HG03432 (cell line): ENCODE measurements around the gene GCNT2.
"Not testable (repeated sequence)": the region's sequence is repeated elsewhere in the genome, so short reads cannot be mapped to it uniquely, and the experiment has no call there.

Experiments used
- ATAC-seq: cut with Tn5 transposase; IDR thresholded peaks from one replicate; pipeline ENCODE4 v1.9.1; 2021; ENCODE audit warnings: mild to moderate bottlenecking, moderate library complexity; ENCODE audit not compliant: unreplicated experiment

Gene GCNT2

GRCh38 chr6:10655508-10656055 lies 134.4 kb downstream of the GCNT2 start:
- ATAC-seq = no peak

DNA sequence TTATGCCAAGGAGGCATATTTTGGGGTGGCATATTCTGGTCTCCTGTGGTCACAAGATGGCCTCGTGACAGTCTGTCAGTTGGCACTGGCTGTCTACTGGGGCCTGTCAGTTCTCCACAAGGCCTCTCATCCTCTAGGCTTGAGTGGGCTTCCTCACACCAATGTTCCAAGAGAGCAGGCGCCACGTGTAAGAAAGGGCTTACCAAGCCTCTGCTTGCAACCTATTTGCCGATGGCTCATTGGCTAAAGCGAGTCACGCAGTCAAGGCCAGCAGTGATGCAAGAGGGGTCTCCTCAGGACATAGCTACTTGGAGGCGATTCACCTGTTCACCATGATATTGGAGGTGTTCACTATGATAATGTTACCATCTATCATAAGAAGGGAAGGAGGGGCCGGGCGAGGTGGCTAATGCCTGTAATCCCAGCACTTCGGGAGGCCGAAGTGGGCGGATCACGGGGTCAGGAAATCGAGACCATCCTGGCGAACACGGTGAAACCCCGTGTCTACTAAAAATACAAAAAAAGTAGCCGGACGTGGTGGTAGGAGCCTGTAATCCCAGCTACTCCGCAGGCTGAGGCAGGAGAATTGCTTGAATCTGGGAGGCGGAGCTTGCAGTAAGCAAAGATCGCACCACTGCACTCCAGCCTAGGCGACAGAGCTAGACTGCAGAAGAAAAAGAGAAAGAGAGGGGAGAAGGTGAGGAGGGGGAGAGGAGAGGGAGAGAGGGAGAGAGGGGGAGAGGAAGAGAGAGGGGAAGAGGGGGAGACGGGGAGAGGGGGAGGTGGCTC lies 138.0 kb downstream of the GCNT2 start:
- ATAC-seq = no peak

- peak; percentile 49 for ATAC-seq
Observed at GRCh38 chr6:10659699-10660348, 138.7 kb downstream of the GCNT2 start.

DNA sequence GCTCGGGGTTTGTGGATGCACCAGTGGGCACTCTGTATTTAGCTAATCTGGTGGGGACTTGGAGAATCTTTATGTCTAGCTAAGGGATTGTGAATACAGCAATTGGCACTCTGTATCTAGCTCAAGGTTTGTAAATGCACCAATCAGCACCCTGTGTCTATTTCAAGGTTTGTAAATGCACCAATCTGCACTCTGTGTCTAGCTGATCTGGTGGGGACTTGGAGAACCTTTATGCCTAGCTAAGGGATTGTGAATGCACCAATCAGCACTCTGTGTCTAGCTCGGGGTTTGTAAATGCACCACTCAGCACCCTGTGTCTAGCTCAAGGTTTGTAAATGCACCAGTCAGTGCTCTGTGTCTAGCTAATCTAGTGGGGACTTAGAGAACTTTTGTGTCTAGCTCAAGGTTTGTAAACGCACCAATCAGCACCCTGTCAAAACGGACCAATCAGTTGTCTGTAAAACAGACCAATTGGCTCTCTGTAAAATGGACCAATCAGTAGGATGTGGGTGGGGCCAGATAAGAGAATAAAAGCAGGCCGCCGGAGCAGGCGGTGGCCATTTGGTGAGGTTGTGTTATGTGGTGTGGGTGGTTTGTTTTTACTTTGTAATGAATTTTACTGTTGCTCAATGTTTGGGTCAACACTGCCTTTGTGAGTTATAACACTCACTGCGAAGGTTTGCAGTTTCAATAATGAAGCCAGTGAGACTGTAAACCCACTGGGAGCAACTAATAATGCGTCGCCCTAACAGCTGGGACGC lies 139.5 kb downstream of the GCNT2 start:
- not testable (repeated sequence) for ATAC-seq

DNA sequence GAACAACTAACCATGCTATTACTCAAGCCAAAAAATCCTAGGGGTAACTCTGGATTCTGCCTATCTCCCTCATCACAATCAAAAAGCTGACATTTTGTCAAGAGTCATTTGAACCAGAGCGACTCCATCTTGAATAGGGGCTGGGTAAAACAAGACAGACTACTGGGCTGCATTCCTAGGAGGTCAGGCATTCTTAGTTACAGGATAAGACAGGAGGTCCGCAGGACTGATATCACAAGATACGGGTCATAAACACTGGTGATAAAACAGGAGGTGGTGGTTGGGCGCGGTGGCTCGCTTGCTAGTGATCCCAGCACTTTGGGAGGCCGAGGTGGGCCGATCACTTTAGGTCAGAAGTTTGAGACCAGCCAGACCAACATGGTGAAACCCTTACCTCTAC lies 141.1 kb downstream of the GCNT2 start:
- no peak for ATAC-seq

DNA sequence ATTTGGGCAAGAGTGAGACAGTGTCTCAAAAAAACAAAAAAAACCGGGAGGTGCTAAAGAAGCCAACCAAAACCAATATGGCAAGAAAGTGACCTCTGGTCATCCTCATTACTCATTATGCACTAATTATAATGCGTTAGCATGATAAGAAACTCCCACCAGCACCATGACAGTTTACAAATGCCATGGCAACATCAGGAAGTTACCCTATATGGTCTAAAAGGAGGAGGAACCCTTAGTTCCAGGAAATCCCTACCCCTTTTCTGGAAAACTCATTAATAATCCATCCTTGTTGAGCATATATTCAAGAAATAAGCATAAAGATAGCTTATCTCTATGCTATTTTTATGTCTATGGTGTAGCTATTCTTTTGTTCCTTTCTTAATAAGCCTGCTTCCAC lies 141.6 kb downstream of the GCNT2 start:
- no peak for ATAC-seq

- not testable (repeated sequence) for ATAC-seq
Observed at GRCh38 chr6:10665595-10665994, 144.4 kb downstream of the GCNT2 start.

- no peak for ATAC-seq
Observed at GRCh38 chr6:10668126-10668917, 147.2 kb downstream of the GCNT2 start.

DNA sequence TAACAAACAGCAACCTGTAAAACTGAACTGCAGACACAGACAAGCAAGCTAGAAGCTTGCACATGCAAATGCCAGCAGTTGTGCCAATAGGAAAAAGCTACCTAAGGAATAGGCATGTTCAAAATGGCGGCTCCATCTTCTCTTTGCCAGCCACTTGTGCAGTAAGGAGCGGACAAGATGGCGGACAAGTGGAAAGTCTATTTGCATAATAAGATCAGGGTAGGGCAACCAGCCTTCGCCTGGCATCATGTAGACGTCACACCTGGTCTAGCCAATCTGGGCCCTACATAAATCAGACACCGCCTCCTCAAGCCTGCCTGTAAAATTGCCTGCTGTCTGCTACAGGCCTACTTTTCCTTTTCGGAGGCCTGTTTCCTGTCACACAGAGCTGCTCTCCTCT lies 155.3 kb downstream of the GCNT2 start:
- ATAC-seq = no peak

- ATAC-seq = no peak
Observed at GRCh38 chr6:10678456-10678855, 157.3 kb downstream of the GCNT2 start.
